HL-60 (cell line): Measurements from ENCODE around the gene ZNF593.

Source experiments
- DNase-seq, 2 experiments: peaks; one replicate each; pipeline ENCODE4 v3.0.0-alpha.2; 2010 to 2020; ENCODE audit warnings: low read depth in 1 of 2, low spot score in 1 of 2
- H3K27ac ChIP-seq: fragments of 250-450 bp; sonication (Bioruptor Pico); replicated peaks from 2 replicates; pipeline ENCODE4 v1.5.1; 2020; ENCODE audit warnings: mild to moderate bottlenecking, moderate library complexity
- H3K27me3 ChIP-seq: fragments of 250-450 bp; sonication (Bioruptor Pico); 2 replicates; pipeline ENCODE4 v1.5.1; 2021; ENCODE audit warnings: mild to moderate bottlenecking, moderate library complexity; ENCODE audit not compliant: insufficient read depth, poor library complexity, severe bottlenecking
- H3K4me3 ChIP-seq: replicated peaks from 2 replicates; pipeline ENCODE4 v1.5.1; 2011; ENCODE audit warnings: mild to moderate bottlenecking, control low read depth, low read length; ENCODE audit not compliant: insufficient read depth
- GABPA ChIP-seq: IDR thresholded peaks from 2 replicates; pipeline ENCODE4 v1.6.1; 2012; ENCODE audit warnings: low read depth
- POLR2AphosphoS5 ChIP-seq: IDR thresholded peaks from 2 replicates; pipeline ENCODE4 v1.6.1; 2012; ENCODE audit warnings: low read depth
- SPI1 ChIP-seq: IDR thresholded peaks from 2 replicates; pipeline ENCODE4 v1.6.1; 2012; ENCODE audit warnings: low read depth, mild to moderate bottlenecking, borderline replicate concordance
- TF ChIP-seq, protein P1 (sequence below): IDR thresholded peaks from one replicate; pipeline ENCODE4 v1.5.1; 2011; ENCODE audit warnings: low read length, control low read depth, inconsistent platforms; ENCODE audit not compliant: insufficient read depth
- TF ChIP-seq, protein P2 (sequence below): IDR thresholded peaks from 2 replicates; pipeline ENCODE4 v1.6.1; 2012; ENCODE audit warnings: low read depth; ENCODE audit not compliant: insufficient replicate concordance

The ZNF593 gene

DNA sequence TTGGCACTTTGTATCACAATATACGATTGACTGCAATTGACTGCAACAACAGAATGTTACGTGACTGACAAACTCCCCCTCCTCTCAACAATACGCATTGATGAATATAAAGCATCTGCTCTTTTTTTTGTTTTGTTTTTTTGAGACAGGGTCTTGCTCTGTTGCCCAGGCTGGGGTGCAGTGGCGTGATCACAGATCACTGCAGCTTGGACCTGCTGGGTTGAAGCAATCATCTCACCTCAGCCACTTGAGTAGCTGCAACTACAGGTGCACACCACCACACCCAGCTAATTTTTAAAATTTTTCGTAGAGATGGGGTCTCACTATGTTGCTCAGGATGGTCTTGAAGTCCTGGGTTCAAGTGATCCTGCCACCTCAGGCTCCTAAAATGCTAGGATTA, 43.0 kb downstream of the ZNF593 start:
- TF ChIP-seq GABPA, result no peak
- H3K27ac ChIP-seq, result no peak overlapping the region
- no peak overlapping the region for H3K4me3 ChIP-seq
- DNase-seq, result no peak
- no peaks in the 10 kb centered on the region for H3K27me3 ChIP-seq

DNA sequence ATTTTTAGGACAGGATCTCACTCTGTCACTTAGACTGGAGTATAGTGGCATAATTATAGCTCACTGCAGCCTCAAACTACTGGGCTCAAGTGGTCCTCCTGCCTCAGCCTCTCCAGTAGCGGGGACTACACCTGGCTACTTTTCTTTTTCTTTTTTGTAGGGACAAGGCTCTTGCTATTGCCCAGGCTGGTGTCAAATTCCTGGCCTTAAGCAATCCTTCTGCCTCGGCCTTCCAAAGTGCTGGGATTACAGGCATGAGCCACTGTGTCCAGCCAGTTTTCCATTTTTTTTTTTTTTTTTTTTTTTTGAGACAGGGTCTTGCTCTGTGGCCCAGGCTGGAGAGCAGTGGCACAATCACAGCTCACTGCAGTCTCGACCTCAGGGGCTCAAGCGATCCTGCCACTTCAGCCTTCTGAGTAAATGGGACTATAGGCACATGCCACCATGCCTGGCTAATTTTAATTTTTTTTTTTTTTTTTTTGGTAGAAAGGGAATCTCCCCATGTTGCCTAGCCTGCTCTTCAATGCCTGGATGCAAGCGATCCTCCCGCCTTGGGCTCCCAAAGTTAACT, 43.7 kb downstream of the ZNF593 start:
- H3K4me3 ChIP-seq, result no peak overlapping the region
- TF ChIP-seq, protein P1, sequence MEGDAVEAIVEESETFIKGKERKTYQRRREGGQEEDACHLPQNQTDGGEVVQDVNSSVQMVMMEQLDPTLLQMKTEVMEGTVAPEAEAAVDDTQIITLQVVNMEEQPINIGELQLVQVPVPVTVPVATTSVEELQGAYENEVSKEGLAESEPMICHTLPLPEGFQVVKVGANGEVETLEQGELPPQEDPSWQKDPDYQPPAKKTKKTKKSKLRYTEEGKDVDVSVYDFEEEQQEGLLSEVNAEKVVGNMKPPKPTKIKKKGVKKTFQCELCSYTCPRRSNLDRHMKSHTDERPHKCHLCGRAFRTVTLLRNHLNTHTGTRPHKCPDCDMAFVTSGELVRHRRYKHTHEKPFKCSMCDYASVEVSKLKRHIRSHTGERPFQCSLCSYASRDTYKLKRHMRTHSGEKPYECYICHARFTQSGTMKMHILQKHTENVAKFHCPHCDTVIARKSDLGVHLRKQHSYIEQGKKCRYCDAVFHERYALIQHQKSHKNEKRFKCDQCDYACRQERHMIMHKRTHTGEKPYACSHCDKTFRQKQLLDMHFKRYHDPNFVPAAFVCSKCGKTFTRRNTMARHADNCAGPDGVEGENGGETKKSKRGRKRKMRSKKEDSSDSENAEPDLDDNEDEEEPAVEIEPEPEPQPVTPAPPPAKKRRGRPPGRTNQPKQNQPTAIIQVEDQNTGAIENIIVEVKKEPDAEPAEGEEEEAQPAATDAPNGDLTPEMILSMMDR, result no peak
- TF ChIP-seq, protein P2, sequence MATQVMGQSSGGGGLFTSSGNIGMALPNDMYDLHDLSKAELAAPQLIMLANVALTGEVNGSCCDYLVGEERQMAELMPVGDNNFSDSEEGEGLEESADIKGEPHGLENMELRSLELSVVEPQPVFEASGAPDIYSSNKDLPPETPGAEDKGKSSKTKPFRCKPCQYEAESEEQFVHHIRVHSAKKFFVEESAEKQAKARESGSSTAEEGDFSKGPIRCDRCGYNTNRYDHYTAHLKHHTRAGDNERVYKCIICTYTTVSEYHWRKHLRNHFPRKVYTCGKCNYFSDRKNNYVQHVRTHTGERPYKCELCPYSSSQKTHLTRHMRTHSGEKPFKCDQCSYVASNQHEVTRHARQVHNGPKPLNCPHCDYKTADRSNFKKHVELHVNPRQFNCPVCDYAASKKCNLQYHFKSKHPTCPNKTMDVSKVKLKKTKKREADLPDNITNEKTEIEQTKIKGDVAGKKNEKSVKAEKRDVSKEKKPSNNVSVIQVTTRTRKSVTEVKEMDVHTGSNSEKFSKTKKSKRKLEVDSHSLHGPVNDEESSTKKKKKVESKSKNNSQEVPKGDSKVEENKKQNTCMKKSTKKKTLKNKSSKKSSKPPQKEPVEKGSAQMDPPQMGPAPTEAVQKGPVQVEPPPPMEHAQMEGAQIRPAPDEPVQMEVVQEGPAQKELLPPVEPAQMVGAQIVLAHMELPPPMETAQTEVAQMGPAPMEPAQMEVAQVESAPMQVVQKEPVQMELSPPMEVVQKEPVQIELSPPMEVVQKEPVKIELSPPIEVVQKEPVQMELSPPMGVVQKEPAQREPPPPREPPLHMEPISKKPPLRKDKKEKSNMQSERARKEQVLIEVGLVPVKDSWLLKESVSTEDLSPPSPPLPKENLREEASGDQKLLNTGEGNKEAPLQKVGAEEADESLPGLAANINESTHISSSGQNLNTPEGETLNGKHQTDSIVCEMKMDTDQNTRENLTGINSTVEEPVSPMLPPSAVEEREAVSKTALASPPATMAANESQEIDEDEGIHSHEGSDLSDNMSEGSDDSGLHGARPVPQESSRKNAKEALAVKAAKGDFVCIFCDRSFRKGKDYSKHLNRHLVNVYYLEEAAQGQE, result no peak
- TF ChIP-seq SPI1, result no peak
- TF ChIP-seq GABPA, result no peak
- TF ChIP-seq POLR2AphosphoS5, result no peak
- no peak for DNase-seq
- H3K27me3 ChIP-seq, result no peaks in the 10 kb centered on the region
- H3K27ac ChIP-seq, result no peak overlapping the region

DNA sequence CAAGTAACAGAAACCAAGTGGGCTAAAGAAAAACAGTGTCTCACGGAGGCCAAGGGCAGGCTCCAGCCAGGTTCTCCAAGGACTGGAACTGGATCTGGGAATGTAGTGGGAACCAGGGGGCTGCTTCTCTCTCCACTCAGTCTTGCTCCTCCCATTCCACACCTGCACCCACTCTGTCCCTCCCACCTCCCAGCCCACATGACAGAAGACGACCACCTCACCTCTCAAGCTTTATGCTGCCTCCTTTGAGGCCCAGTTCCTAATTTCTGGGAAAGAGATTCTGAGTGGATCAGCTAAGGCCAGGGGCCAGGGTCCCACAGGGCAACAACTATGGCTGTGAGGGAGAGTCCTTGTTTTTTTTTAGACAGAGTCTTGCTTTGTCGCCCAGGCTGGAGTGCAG, 45.5 kb downstream of the ZNF593 start:
- TF ChIP-seq GABPA (no peak), POLR2AphosphoS5 (no peak), SPI1 (no peak)
- TF ChIP-seq, protein P2, result no peak
- TF ChIP-seq, protein P1, result no peak
- H3K4me3 ChIP-seq, result no peak overlapping the region
- DNase-seq, result no peak
- no peak overlapping the region for H3K27ac ChIP-seq
- no peaks in the 10 kb centered on the region for H3K27me3 ChIP-seq

DNA sequence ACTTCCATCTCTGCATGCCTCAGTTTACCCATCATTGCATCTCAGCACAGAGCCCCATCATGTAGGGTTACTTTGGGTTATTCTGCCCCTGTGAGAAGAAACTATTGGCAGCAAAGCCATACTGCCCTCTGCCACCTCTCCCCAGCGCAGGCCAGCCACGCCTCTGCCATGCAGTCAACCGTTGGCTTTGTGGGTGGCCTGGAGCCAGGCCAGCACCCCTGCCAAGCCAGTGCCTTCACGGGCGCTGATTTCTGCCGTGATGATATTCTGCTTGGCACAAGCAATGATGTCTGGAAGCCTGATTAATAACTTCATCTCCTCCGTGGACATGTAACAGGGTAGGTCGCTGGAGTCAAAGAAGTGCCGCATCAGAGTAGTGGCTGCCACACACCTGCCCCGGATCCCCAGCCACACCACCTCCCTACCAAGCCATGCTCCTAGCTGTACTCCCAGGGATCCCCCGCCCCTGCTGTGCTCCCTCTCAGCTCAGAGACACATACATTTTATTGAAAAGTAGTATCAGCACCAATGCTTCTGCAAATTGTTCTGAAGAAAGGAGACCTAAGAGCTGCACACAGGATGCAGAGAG, 49.3 kb downstream of the ZNF593 start:
- no peak for TF ChIP-seq POLR2AphosphoS5
- TF ChIP-seq, protein P1, result no peak
- TF ChIP-seq, protein P2, result no peak
- TF ChIP-seq SPI1, result no peak
- no peak for TF ChIP-seq GABPA
- Histone ChIP-seq H3K4me3 (no peak overlapping the region), H3K27me3 (no peaks in the 10 kb centered on the region), H3K27ac (no peak overlapping the region)
- no peak for DNase-seq
